DMS79 treated with DMSO at 0.1 percent for 48 hours (cell line): ENCODE data around the gene C2CD4C.
"Not testable (repeated sequence)": the region's sequence is repeated elsewhere in the genome, so short reads cannot be mapped to it uniquely, and the experiment has no call there.

Experiments used
- DNase-seq: peaks from one replicate; lab custom pipeline; 2025; lab: John Stamatoyannopoulos, UW

C2CD4C gene

DNA sequence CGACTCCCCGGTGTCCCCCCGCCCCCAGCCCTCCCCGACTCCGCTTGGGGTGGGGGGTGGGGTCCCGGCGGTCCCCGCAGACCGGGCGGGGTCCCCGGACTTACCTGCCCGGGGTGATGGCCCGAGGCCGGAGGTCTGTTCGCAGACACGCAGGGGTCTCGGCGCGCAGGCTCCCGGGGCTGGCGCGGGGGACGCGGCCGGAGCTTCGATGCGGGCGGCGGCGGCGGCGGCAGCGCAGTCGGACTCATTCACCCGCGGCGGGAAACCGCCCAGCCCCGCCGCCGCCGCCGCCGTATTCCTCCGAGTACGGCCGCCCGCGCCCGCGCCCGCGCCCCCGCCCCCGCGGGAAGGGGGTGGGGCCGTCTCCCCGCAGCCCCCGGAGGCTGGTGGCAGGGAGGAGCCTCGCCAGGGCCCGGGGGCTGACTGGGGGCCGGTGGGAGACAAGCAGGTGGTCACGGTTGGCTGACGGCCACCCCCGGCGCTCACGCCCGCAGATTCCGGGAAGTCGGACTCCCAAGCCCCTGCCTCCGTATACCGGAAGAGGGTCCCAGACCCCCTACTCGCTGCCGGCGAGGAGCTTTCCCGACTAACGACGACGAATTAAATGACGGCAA, at the start of gene C2CD4C:
Gene C2CD4C (minus strand): TSS at position 246 of the 614 bp plus-strand sequence. CDS start 786 bp downstream, outside the sequence.
- DNase-seq = no peak

GRCh38 chr19:458091-459042, 49.4 kb upstream of the C2CD4C start:
- no peak for DNase-seq

DNA sequence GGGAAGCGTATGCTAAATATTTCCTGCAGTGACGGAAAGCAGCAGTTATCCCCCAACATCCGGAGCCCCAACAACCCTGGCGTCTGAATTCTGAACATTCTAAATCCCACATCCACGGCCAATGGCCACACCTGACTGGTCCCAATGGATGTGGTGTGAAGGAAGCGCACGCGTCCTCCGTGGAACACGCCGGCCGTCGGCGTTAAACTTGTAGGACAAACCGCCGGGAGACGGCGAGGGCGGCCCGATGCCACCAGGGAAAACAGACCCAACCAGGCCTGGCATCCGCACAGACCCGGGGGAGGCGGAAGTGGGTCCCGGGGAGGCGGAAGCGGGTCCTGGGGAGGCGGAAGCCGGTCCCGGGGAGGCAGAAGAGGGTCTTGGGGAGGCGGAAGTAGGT, 48.7 kb upstream of the C2CD4C start:
- DNase-seq = no peak

DNA sequence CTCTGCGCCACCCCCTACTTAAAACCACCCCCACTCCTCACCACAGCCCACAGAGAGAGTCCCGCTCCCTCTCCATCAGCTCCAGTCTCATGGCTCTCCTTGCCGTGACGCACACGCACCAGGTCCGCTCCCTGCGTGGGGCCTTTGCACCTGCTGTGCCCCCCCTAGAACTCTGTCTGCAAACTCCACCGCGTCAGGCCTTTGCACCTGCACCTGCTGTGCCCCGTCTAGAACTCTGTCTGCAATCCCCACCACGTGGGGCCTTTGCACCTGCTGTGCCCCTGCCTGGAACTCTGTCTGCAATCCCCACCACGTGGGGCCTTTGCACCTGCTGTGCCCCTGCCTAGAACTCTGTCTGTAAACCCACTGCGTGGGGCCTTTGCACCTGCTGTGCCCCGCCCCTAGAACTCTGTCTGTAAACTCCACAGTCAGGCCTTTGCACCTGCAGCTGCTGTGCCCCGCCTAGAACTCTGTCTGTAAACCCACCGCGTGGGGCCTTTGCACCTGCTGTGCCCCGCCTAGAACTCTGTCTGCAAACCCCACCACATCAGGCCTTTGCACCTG, 47.7 kb upstream of the C2CD4C start:
- DNase-seq = no peak

- DNase-seq = no peak
These were observed 47.1 kb upstream of the C2CD4C start for GRCh38 chr19:455851-456546.

DNA sequence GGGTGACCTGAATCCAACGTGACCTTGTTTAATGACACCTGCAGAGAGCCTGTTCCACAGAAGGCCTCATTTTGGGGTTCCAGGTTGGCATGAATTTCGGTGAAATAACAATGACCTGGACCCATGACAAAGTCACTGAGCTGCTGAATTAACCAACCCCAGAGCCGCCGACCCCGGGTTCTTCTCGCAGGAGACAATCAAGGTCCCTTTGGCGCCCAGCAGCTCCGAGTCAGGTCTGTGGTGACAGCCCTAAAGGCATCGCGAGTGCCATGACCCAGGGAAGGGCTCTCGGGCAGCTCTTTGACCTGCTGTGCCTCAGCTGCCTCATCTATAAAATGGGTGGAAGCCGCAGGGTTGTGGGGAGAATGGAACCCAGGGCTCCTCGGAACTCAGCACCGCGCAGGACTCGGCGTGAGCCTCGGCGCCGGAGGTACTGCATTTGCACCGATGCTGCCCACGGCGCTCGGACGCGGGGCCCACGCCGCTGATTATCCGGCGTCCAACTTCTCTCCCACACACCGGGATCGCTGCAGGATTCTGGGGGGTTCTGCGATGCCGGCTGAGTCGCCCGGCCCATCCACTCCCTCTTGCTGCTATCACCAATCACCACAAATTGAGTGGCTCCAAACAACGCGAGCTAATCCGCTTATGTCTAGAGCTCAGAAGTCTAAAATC, 46.2 kb upstream of the C2CD4C start:
- no peak for DNase-seq

DNA sequence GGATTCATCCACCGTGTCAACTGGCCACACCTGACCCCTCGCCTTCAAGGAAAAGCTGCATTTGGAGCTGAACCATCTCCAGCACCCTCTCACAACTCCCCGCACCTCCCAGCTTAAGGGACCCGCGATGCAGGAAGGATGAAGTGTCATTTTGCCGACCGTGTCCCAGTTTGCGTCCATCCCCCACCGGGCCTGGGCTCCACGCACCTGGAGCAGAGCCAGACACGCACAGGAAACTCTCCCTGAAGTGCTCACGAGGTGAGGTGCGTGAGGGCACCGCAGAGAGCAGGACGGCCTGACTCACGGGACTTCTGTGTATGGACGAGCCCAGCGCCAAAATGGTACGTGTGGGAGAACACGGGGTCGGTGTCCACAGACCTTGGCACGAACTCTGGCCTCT, 44.7 kb upstream of the C2CD4C start:
- DNase-seq = no peak

- DNase-seq = no peak
These were observed 43.9 kb upstream of the C2CD4C start for GRCh38 chr19:452829-453228.

DNA sequence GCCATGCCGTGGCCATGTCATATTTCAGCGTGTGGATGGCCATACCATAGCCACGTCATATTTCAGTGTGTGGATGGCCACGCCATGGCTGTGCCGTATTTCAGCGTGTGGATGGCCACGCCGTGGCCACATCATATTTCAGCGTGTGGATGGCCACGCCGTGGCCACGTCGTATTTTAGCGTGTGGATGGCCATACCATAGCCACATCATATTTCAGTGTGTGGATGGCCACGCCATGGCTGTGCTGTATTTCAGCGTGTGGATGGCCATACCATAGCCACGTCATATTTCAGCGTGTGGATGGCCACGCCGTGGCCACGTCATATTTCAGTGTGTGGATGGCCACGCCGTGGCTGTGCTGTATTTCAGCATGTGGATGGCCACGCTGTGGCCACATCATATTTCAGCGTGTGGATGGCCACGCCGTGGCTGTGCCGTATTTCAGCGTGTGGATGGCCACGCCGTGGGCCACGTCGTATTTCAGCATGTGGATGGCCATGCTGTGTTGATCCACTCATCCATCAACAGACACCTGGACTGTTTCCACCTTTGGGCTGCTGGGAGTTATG, 42.0 kb upstream of the C2CD4C start:
- DNase-seq = not testable (repeated sequence)

GRCh38 chr19:449916-450315, 41.0 kb upstream of the C2CD4C start:
- DNase-seq = no peak

DNA sequence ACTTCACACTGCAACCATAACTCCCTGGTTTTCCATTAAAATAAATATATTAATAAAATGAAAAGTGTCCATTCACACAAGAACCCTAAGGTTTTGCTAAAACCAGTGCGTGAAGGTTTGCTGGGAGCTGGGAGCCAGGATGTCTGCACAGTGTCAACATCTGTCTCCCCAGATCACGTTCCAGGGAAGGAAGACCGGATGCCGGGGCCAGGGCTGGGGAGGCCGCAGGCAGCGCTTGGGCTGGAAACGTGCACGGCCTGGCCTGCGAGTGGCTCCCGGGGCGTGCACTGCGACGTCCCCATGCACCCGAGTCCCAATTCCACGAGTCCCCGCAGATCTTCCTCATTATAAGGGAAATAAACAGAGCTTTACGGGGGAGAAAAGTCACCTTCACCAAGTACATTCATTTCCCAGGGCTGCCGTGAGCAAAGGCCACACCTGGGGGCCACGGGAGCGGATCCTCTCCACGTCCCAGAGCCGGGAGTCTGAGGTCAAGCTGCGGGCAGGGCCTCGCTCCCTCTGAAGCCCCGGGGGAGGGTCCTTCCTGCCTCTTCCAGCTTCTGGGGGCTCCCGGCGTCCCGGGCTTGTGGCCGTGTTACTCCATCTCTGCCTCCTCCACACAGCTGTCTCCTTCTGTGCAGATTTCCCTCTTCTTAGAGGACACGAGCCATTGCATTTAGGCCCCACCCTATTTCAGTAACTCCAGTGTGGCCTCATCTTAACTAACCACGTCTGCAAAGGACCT, 39.0 kb upstream of the C2CD4C start:
- no peak for DNase-seq

DNA sequence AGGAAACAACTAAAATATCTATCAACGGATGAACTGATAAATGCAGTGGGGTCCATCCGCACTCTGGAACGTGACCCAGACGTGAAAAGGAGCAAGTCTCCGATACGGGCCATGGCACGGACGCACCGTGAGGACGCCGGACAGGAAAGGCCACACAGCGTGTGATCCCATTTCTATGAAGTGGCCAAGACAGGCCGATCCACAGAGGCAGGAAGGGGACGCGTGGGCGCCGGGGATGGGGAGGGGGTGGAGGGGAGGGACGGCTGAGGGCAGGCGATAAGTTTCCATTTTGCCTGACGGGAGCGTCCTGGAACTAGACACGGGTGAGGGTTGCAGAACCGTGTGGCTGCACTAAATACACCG, 38.1 kb upstream of the C2CD4C start:
- DNase-seq = no peak

DNA sequence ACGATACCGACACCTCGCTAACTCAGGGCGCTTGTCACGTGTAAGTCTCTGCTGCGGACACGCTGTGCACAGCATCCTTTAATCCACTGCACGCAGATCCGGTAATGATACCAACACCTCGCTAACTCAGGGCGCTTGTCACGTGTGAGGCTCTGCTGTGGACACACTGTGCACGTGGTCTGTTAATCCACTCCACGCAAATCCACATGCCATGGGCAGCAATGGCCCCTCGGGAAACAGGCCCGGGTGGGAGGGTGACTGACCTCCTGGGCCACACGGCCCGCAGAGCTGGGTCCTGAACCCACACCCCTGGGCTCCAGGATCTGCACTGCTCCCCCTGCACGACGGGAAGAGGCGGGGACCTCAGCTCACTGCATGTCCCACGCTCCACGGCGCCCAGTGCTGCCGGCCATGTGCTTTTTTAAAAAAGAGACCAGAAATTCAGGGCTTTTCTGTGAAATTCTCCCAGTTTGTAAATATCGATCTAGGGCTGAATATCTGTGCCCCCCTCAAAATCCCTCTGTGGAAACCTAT, 35.8 kb upstream of the C2CD4C start:
- DNase-seq = no peak

DNA sequence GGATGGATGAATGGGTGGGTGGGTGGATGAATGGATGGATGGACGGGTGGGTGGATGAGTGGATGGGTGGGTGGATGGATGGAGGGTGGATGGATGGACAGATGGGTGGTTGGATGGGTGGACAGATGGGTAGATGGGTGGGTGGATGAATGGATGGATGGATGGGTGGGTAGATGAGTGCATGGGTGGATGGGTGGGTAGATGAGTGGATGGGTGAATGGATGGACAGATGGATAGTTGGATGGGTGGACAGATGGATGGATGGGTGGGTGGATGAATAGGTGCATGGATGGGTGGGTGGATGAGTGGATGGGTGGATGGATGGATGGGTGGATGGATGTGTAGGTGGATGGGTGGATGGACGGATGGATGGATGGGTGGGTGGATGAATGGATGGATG, 34.1 kb upstream of the C2CD4C start:
- DNase-seq = no peak

- DNase-seq = no peak
These were observed 33.1 kb upstream of the C2CD4C start for GRCh38 chr19:442085-442484.

DNA sequence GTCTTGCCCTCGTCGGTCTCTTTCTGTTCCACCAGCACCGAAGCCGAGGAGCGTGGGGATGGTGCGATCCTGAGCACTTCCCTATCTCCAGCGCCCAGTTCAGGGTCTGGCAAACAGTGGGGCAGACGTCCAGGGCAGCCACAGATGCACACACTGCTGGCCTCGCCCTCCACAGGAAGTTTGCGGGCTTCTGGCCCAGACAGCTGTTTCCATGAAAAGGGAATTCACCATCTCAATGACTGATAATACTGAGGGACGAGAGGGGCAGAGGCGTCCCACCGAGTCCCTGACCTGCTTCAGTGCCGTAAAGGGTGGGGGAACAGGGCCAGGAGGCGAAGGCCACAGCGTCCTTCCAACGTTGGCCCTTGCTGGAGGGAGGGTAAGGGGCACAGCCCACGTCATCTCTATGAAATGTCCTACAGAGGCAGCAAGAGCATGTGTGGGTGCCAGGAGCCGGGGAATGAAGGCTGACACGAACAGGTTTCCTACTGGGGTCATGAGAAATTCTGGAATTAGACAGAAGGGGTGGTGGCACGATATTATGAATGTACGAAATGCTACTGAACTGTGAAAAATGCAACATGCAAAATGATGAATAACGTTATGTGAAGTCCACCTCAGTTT, 32.4 kb upstream of the C2CD4C start:
- no peak for DNase-seq

DNA sequence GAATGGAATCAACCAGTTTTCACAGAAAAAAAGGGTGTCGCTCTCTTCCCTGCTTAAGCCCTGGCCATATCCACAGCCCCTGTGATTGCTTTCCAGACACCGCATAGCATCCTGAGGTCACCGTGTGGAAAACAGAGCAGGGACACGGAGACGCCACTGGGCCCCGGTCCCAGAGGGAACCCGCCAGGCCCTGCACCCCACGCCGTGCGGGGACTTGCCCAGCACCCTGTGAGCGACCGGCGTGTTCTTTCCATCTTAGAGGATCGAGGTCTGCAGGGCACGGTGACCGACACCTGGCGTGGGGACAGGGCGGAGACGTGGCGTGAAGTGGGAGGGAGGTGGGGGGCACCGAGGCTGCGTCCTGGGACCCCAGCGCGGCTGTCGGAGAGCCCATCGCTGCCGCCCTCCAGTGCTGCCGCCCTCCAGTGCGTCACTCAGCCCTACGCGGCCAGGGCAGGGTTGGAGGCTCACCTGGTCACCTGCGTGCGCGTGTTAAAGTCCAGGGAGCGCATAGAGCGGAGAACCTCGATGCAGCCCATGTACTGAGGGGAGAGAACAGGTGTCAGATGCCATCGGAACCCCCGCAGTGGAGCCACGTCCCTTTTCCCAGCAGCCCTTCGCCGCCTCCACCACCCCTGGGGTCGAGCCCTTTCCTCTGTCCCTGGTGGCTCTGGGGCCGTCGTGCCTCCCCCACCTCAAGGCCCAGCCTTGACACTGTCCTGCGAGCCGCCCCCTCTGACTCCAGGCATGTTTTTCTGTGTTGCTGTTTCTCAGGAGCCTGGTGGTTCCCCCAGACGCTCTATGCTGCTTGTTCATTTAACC, 31.7 kb upstream of the C2CD4C start:
- no peak for DNase-seq

- DNase-seq = no peak
These were observed 30.4 kb upstream of the C2CD4C start for GRCh38 chr19:439167-439900.
